ENCODE results near the gene TEDC2.

Gene TEDC2

GRCh38 chr16:2471016-2471652 lies 11.2 kb downstream of the TEDC2 start, which contains the start of gene NTN3:
NTN3 (plus strand) TSS chr16:2471297; CDS start chr16:2471702, 405 bp downstream.
- Mint-ChIP-seq H3K4me1 (peaks cover 36% of the 10 kb centered on the region), H3K27me3 (ENCODE audit: low read depth, poor library complexity) (peaks cover 5% of the 10 kb centered on the region), H3K27ac (no peak within 1 kb of the TSS), H3K36me3 (ENCODE audit: low read depth) (no peaks in the 10 kb centered on the region), H3K4me3 (peak within 1 kb of the TSS; percentile 50), H3K9me3 (no peaks in the 10 kb centered on the region)
- no peak for TF ChIP-seq CTCF (IDR thresholded peaks at IDR 0.05)
- peak; percentile 83 for DNase-seq

- TF ChIP-seq CTCF (IDR thresholded peaks at IDR 0.05), result no peak
- Mint-ChIP-seq H3K27ac (no peak overlapping the region), H3K4me3 (peak overlapping the region; percentile 50), H3K9me3 (no peaks in the 10 kb centered on the region), H3K4me1 (peaks cover 38% of the 10 kb centered on the region), H3K36me3 (ENCODE audit: low read depth) (no peaks in the 10 kb centered on the region), H3K27me3 (ENCODE audit: low read depth, poor library complexity) (peaks cover 12% of the 10 kb centered on the region)
- no peak for DNase-seq
Observed at GRCh38 chr16:2471653-2472487, 12.0 kb downstream of the TEDC2 start.

GRCh38 chr16:2472488-2472864 lies 12.6 kb downstream of the TEDC2 start:
- no peak overlapping the region for H3K27ac Mint-ChIP-seq
- no peaks in the 10 kb centered on the region for H3K9me3 Mint-ChIP-seq
- H3K4me3 Mint-ChIP-seq, result peak overlapping the region; percentile 71
- peaks cover 19% of the 10 kb centered on the region for H3K27me3 Mint-ChIP-seq (ENCODE audit: low read depth, poor library complexity)
- no peak for TF ChIP-seq CTCF (IDR thresholded peaks at IDR 0.05)
- peaks cover 40% of the 10 kb centered on the region for H3K4me1 Mint-ChIP-seq
- H3K36me3 Mint-ChIP-seq (ENCODE audit: low read depth), result no peaks in the 10 kb centered on the region
- no peak for DNase-seq

GRCh38 chr16:2472885-2473445 lies 13.1 kb downstream of the TEDC2 start:
- no peaks in the 10 kb centered on the region for H3K36me3 Mint-ChIP-seq (ENCODE audit: low read depth)
- no peaks in the 10 kb centered on the region for H3K9me3 Mint-ChIP-seq
- no peak for TF ChIP-seq CTCF (IDR thresholded peaks at IDR 0.05)
- no peak for DNase-seq
- peaks cover 45% of the 10 kb centered on the region for H3K4me1 Mint-ChIP-seq
- no peak overlapping the region for H3K27ac Mint-ChIP-seq
- H3K4me3 Mint-ChIP-seq, result peak overlapping the region; percentile 71
- peaks cover 23% of the 10 kb centered on the region for H3K27me3 Mint-ChIP-seq (ENCODE audit: low read depth, poor library complexity)

GRCh38 chr16:2473446-2473926 lies 13.6 kb downstream of the TEDC2 start:
- Mint-ChIP-seq H3K36me3 (ENCODE audit: low read depth) (no peaks in the 10 kb centered on the region), H3K9me3 (no peaks in the 10 kb centered on the region), H3K27me3 (ENCODE audit: low read depth, poor library complexity) (peaks cover 23% of the 10 kb centered on the region), H3K4me3 (peak overlapping the region; percentile 71), H3K4me1 (peaks cover 42% of the 10 kb centered on the region), H3K27ac (no peak overlapping the region)
- TF ChIP-seq CTCF (IDR thresholded peaks at IDR 0.05), result no peak
- peak; percentile 67 for DNase-seq

Data from nephron progenitor cell (in vitro differentiated cells).